DND-41 (cell line): Measurements from ENCODE around the gene DNAJC15.

Experiments
- ATAC-seq: fragments of 200-7000 bp; cut with Tn5 transposase; 3 replicates; pipeline ENCODE4 v1.9.1; 2021; ENCODE audit warnings: low read depth; ENCODE audit not compliant: insufficient read depth
- DNase-seq: peaks from one replicate; pipeline ENCODE4 v3.0.0-alpha.2; 2020
- H2AFZ ChIP-seq: 2 replicates; pipeline ENCODE4 v1.6.0; 2012; ENCODE audit warnings: low read depth, low read length
- H3K27ac ChIP-seq: 2 replicates; pipeline ENCODE4 v1.5.1; 2012; ENCODE audit warnings: low read length, inconsistent platforms
- H3K27me3 ChIP-seq: fragments of 200-600 bp; sonication (generic); 2 replicates; pipeline ENCODE4 v1.6.0; 2012; ENCODE audit warnings: low read length, mild to moderate bottlenecking, inconsistent platforms; ENCODE audit not compliant: insufficient read depth, poor library complexity
- H3K36me3 ChIP-seq: 2 replicates; pipeline ENCODE4 v1.5.1; 2012; ENCODE audit warnings: low read length, inconsistent platforms; ENCODE audit not compliant: insufficient read depth
- H3K4me1 ChIP-seq: 2 replicates; pipeline ENCODE4 v1.5.1; 2012; ENCODE audit warnings: mild to moderate bottlenecking, low read length; ENCODE audit not compliant: insufficient read depth
- H3K4me2 ChIP-seq: 2 replicates; pipeline ENCODE4 v1.6.0; 2012; ENCODE audit warnings: mild to moderate bottlenecking, moderate library complexity, low read length, inconsistent platforms; ENCODE audit not compliant: insufficient read depth
- H3K4me3 ChIP-seq, 2 experiments: fragments of 200-600 bp in 1 of 2; shearing (Covaris generic) in 1 of 2; 2 replicates each; pipeline ENCODE4 v1.5.1; 2012 to 2016; ENCODE audit warnings: inconsistent platforms in 2 of 2, low read length in 2 of 2, mild to moderate bottlenecking in 2 of 2, low read depth in 1 of 2, moderate library complexity in 1 of 2
- H3K79me2 ChIP-seq: 2 replicates; pipeline ENCODE4 v1.6.0; 2012; ENCODE audit warnings: low read length, inconsistent platforms; ENCODE audit not compliant: insufficient read depth
- H3K9ac ChIP-seq: 2 replicates; pipeline ENCODE4 v1.6.0; 2012; ENCODE audit warnings: low read depth, mild to moderate bottlenecking, inconsistent platforms, low read length, moderate library complexity
- H3K9me3 ChIP-seq: 2 replicates; pipeline ENCODE4 v1.5.1; 2012; ENCODE audit warnings: low read length, moderate library complexity, mild to moderate bottlenecking, inconsistent platforms; ENCODE audit not compliant: insufficient read depth, severe bottlenecking
- H4K20me1 ChIP-seq: 2 replicates; pipeline ENCODE4 v1.6.0; 2012; ENCODE audit warnings: low read length; ENCODE audit not compliant: insufficient read depth
- CTCF ChIP-seq: IDR thresholded peaks from 2 replicates; pipeline ENCODE4 v1.5.1; 2012; ENCODE audit warnings: borderline replicate concordance, low read length, moderate library complexity, mild to moderate bottlenecking; ENCODE audit not compliant: poor library complexity, severe bottlenecking; ENCODE audit errors: extremely low read depth
- EZH2 ChIP-seq: IDR thresholded peaks from 3 replicates; pipeline ENCODE4 v1.6.1; 2012; ENCODE audit warnings: borderline replicate concordance, low read depth, mild to moderate bottlenecking, moderate library complexity, low read length, inconsistent platforms; ENCODE audit not compliant: severe bottlenecking

DNAJC15 gene

GRCh38 chr13:43088093-43088511 is 64.7 kb downstream of the DNAJC15 start:
- Histone ChIP-seq H3K36me3 (no peaks in the 10 kb centered on the region), H3K27ac (no peak overlapping the region), H3K9ac (no peak overlapping the region), H3K4me1 (no peaks in the 10 kb centered on the region), H3K27me3 (no peaks in the 10 kb centered on the region), H2AFZ (no peak overlapping the region), H4K20me1 (no peaks in the 10 kb centered on the region), H3K9me3 (no peaks in the 10 kb centered on the region), H3K4me3 (no peak overlapping the region), H3K4me2 (no peak overlapping the region), H3K79me2 (no peaks in the 10 kb centered on the region)
- TF ChIP-seq EZH2: no peak
- no peak for DNase-seq
- ATAC-seq: no peak

GRCh38 chr13:43089912-43090498 is 66.6 kb downstream of the DNAJC15 start:
- H2AFZ ChIP-seq: no peak overlapping the region
- no peaks in the 10 kb centered on the region for H3K79me2 ChIP-seq
- H3K27ac ChIP-seq: no peak overlapping the region
- H3K4me3 ChIP-seq: no peak overlapping the region
- H3K4me1 ChIP-seq: no peaks in the 10 kb centered on the region
- no peak overlapping the region for H3K9ac ChIP-seq
- no peaks in the 10 kb centered on the region for H4K20me1 ChIP-seq
- ATAC-seq (no peak), DNase-seq (no peak)
- TF ChIP-seq CTCF (no peak), EZH2 (no peak)
- H3K27me3 ChIP-seq: no peaks in the 10 kb centered on the region
- no peaks in the 10 kb centered on the region for H3K9me3 ChIP-seq
- no peaks in the 10 kb centered on the region for H3K36me3 ChIP-seq
- H3K4me2 ChIP-seq: no peak overlapping the region

- Histone ChIP-seq H3K36me3 (no peaks in the 10 kb centered on the region), H3K4me1 (no peaks in the 10 kb centered on the region), H3K9me3 (no peaks in the 10 kb centered on the region), H3K27me3 (no peaks in the 10 kb centered on the region), H2AFZ (no peak overlapping the region), H3K4me3 (no peak overlapping the region), H3K4me2 (no peak overlapping the region), H3K9ac (no peak overlapping the region), H4K20me1 (no peaks in the 10 kb centered on the region), H3K27ac (no peak overlapping the region), H3K79me2 (no peaks in the 10 kb centered on the region)
- DNase-seq (no peak), ATAC-seq (no peak)
- TF ChIP-seq EZH2 (no peak), CTCF (no peak)
These were observed 71.5 kb downstream of the DNAJC15 start for GRCh38 chr13:43094901-43095300.

- Histone ChIP-seq H3K4me1 (no peaks in the 10 kb centered on the region), H3K4me2 (no peak overlapping the region), H3K27me3 (no peaks in the 10 kb centered on the region), H3K4me3 (no peak overlapping the region), H3K27ac (no peak overlapping the region), H3K36me3 (no peaks in the 10 kb centered on the region), H3K9ac (no peak overlapping the region), H3K79me2 (no peaks in the 10 kb centered on the region), H4K20me1 (no peaks in the 10 kb centered on the region), H3K9me3 (no peaks in the 10 kb centered on the region), H2AFZ (no peak overlapping the region)
- ATAC-seq: no peak
- TF ChIP-seq EZH2: no peak
- no peak for TF ChIP-seq CTCF
- DNase-seq: no peak
These were observed 72.7 kb downstream of the DNAJC15 start for GRCh38 chr13:43095771-43096719.
